ENCODE measurements around the gene AGA. TPM values are rescaled to one million over a fixed set of nuclear protein-coding genes. Genes with fewer than 3 reads are reported as not detected.

Gene AGA
- total and polyA plus RNA-seq, 2 of the 8 experiments (the other 6 are each of a cell fraction or from before 2014, with no cell fraction given): 8.5 to 11.6 TPM

DNA sequence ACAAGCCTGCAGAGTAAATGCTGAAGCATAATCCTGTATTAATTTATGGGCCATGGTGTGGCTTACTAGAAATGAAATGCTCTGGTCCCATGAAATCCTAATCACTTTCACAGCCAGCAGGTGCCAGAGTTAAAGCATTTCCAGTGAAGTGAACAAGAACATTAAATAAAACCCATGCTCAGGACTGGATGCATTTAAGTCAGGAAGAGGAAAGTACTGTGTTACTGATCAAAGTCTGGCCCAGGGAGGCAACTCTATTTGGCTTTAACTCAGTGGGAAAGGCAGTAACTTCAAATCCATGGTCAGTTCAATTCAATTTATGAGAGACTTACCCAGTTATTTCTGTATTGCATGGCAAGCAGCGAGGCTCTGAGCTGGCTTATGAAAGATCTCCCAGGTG is 29.2 kb downstream of the AGA start:
- no peak overlapping the region for H2AFZ ChIP-seq (ENCODE audit: low read length)
- H3K4me1 ChIP-seq (replicated peaks in 1 of 4; ENCODE audit: control insufficient read depth in 3 of 4, insufficient read depth in 4 of 4, low read length in 3 of 4): no peaks in the 10 kb centered on the region
- no peak overlapping the region for H3K23ac ChIP-seq (ENCODE audit: insufficient read length)
- no peaks in the 10 kb centered on the region for H3K23me2 ChIP-seq (ENCODE audit: low read depth, low read length)
- no peak overlapping the region for H2AK5ac ChIP-seq (ENCODE audit: low read depth, low read length)
- no peak overlapping the region for H3K9ac ChIP-seq (replicated peaks in 1 of 4; ENCODE audit: extremely low read depth in 1 of 4, low read depth in 3 of 4, low read length in 3 of 4)
- H2BK5ac ChIP-seq (ENCODE audit: low read depth, low read length): no peak overlapping the region
- H4K20me1 ChIP-seq (replicated peaks in 1 of 2; ENCODE audit: control insufficient read depth in 1 of 2, insufficient read depth in 2 of 2, low read length in 2 of 2): no peaks in the 10 kb centered on the region
- ChIA-PET POLR2A (ENCODE audit: partially characterized antibody) (no interaction called here), CTCF (ENCODE audit: partially characterized antibody) (interaction anchor here (1.1 kb wide), 1 partner anchor 33 kb away, joined by 4 read pairs; no protein-coding TSS in a partner anchor)
- H3K4me3 ChIP-seq (ENCODE audit: extremely low read depth in 1 of 4, insufficient read depth in 2 of 4, low read depth in 3 of 4, low read length in 4 of 4): no peak overlapping the region
- no peak overlapping the region for H4K91ac ChIP-seq (replicated peaks; ENCODE audit: insufficient read length, low read length)
- H3K14ac ChIP-seq (ENCODE audit: insufficient read length): no peak overlapping the region
- 100% methylated on average over 1 of the region's 1 CpG; no CpG with 5 or more reads in 1 of the 2 experiments for WGBS, 2 experiments (ENCODE audit: extremely low coverage in 1 of 2, insufficient coverage in 1 of 2, insufficient read length in 1 of 2, insufficient replicate concordance in 2 of 2, low coverage in 1 of 2, low lambda C conversion rate in 2 of 2, missing lambda C conversion rate in 1 of 2)
- H3K18ac ChIP-seq (ENCODE audit: extremely low read depth, low read length): no peak overlapping the region
- no peaks in the 10 kb centered on the region for H3K36me3 ChIP-seq (ENCODE audit: control insufficient read depth in 2 of 4, insufficient read depth in 4 of 4, low read length in 3 of 4)
- H2BK20ac ChIP-seq (ENCODE audit: low read length): no peak overlapping the region
- no peak overlapping the region for H4K5ac ChIP-seq (ENCODE audit: insufficient read length, low read depth, low read length)
- no peaks in the 10 kb centered on the region; a peak in 1 of 4 replicates for H3K9me3 ChIP-seq (ENCODE audit: insufficient read depth in 2 of 2, low read depth in 1 of 2, low read length in 1 of 2)
- H3K56ac ChIP-seq (replicated peaks; ENCODE audit: insufficient read length, low read depth, low read length): no peak overlapping the region
- DNase-seq (ENCODE audit: low read depth in 1 of 2, low spot score in 2 of 2) (no peak), FAIRE-seq (no peak)
- H4K8ac ChIP-seq (ENCODE audit: extremely low read depth, insufficient read depth, low read length): no peak overlapping the region
- H3K79me1 ChIP-seq (ENCODE audit: low read depth, low read length): no peaks in the 10 kb centered on the region
- H3K27me3 ChIP-seq (replicated peaks in 1 of 4; ENCODE audit: control insufficient read depth in 3 of 4, extremely low read depth in 1 of 4, insufficient read depth in 3 of 4, low read length in 3 of 4): no peaks in the 10 kb centered on the region
- H2BK15ac ChIP-seq (ENCODE audit: low read length): no peak overlapping the region
- no peaks in the 10 kb centered on the region for H3K79me2 ChIP-seq (ENCODE audit: control insufficient read depth in 1 of 2, insufficient read depth in 2 of 2, low read length in 2 of 2)
- H3K4me2 ChIP-seq (ENCODE audit: insufficient read depth in 1 of 2, low read depth in 2 of 2, low read length in 2 of 2): no peak overlapping the region
- H2BK120ac ChIP-seq (replicated peaks; ENCODE audit: low read depth, low read length): no peak overlapping the region
- no peak overlapping the region for H3K27ac ChIP-seq (ENCODE audit: low read depth, low read length)
- no peak overlapping the region for H2BK12ac ChIP-seq (ENCODE audit: low read depth, low read length)
- H3K4ac ChIP-seq (replicated peaks; ENCODE audit: insufficient read length, low read depth, low read length): no peak overlapping the region
- TF ChIP-seq BCL11A (IDR thresholded peaks at IDR 0.05; ENCODE audit: low read depth in 2 of 2, low read length in 2 of 2) (no peak), KDM4A (IDR thresholded peaks at IDR 0.05; ENCODE audit: low read depth, low read length, severe bottlenecking) (no peak), NANOG (IDR thresholded peaks at IDR 0.05; ENCODE audit: insufficient read depth, low read depth, low read length, poor library complexity, severe bottlenecking) (no peak)
